NCI-H1694 (cell line): ENCODE results near the gene SMARCAL1.
A peak's percentile ranks its signal among the peaks of the same experiment; 100 is the strongest.
"Not testable (repeated sequence)": the region's sequence is repeated elsewhere in the genome, so short reads cannot be mapped to it uniquely, and the experiment has no call there.

ENCODE experiments used
- DNase-seq: peaks from one replicate; lab custom pipeline; 2025; lab: John Stamatoyannopoulos, UW

SMARCAL1 gene

DNA sequence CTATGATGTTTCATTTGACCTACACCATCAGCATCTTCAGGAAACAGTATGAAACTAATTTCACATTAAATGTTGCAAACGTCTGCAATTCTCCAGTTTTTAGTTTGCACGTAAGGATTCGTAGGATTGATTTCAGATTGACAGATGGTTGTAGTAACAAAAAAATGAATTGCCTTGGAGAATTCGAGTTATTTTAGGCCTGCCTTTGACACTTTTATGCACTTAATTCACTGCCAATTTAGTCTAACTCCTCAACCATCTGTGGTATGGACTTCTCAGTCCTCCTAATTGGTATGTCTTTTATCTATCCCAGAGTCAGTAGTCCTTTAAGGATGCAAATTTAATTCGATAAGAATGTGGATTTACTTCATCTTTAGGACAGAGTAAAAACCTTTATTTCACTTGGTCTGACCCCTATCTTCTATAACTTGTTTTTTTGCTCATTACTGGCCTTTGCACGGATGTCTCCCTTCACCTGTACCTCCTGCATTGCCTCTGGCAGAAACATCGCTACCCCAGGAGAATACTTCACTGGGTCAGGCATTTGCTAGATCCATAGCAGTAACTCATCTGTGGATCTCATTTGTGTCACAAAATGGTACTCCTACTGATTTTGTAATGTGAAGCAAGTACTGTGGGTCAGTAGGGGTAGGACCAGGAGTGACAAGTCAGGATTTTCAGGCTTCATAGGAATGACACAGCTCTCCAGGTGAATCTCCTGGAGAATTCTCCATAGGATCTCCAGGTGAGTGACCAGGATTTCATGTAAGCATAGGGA lies 90.3 kb downstream of the SMARCAL1 start:
- no peak for DNase-seq

DNA sequence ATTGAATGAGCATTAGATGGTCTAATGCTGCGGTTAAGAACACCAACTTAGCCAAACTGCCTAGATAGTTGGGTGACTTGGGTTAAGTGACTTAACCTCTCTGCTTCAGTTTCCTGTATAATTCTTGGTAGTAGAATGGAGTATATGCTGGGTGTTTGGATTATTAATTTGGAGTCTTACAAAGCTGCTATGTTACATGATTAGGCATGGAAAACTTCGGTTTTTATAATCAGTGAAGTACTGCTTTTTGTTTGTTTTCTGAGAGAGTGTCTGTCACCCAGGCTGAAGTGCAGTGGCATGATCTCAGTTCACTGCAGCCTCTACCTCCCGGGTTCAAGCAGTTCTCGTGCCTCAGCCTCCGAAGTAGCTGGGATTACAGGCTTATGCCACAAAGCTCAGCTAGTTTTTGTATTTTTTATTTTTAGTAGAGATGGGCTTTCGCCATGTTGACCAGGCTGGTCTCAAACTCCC lies 90.9 kb downstream of the SMARCAL1 start:
- DNase-seq, result no peak

DNA sequence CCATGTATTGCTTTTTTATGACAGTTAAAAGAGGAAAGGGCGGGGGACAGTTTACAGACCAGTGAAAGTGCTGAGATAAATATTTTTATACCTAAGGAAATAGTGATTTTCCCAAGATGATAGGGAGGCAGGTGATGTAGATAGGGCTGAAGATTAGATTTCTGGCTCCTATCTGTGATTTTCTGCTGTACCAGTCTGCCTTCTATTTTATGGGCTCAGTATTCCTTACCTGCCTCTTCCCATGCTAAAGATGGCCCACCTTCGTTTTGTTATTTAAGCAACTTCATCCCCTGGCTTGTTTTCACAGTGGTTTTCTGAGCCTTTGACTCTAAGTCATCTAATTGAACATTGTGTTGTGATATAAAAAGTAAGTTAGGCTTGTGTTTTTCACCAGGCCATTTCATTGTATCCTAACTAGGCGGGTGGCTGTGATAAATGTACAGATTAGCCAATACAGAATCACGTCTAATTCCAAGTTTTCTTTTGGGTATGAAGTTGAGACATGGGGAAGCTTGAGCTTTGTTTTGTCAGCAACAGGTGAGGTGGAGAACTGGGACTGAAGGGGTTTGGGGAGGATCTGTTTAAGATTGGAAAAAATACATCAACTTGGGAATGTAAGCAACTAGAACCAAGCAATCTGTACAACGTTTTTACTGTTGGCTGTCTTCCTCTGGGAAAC lies 91.6 kb downstream of the SMARCAL1 start:
- DNase-seq, result no peak

DNA sequence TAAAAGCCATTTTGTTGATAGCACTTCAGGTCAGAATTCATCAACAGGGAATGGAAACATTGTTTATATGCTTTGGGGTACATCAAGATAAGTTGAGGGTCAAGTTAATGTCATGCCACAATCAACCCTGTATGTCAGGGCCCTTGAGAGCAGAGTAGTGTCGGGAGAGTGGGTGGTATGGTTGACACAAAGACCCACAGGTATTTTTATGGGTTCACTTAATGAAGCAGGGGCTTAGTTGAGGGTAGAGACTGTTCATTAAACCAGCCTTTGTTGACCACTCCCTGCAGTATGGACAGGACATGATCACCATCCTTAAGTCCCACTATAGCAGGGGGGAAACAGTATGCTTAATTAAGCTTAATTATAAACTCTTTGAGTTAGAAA lies 92.1 kb downstream of the SMARCAL1 start:
- no peak for DNase-seq

DNA sequence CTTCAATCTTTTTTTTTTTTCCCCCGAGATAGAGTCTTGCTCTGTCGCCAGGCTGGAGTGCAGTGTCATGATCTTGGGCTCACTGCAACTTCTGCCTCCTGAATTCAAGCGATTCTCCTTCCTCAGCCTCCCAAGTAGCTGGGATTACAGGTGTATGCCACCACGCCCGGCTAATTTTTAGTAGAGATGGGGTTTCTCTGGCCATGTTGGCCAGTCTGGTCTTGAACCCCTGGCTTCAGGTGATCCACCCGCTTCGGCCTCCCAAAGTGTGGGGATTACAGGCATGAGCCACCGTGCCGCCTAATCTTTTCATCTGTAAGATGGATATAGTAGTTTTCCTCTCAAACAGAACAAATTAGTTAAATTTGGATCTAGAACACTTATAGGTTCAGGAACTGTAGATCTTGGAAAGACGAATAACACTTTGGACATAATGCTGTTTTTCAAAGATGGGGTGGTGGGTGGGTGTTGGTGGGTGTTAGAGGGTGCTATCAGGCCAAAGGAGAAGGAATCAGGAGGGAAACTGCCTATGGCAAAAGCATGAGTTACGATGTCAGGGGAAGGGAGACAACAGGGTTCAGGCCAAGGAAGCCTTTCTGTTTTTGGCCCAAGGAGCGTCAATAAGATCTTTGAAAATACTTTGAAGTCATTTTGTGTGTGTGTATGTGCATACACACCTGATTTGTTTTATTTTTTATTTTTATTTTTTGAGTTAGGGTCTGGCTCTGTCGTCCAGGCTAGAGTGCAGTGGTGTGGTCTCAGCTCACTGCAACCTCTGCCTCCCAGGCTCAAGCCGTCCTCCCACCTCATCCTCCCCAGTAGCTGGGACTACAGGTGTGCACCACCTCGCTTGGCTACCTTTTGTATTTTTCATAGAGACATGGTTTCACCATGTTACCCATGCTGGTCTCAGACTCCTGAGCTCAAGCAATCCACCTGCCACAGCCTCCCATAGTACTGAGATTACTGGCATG lies 93.1 kb downstream of the SMARCAL1 start:
- no peak for DNase-seq

DNA sequence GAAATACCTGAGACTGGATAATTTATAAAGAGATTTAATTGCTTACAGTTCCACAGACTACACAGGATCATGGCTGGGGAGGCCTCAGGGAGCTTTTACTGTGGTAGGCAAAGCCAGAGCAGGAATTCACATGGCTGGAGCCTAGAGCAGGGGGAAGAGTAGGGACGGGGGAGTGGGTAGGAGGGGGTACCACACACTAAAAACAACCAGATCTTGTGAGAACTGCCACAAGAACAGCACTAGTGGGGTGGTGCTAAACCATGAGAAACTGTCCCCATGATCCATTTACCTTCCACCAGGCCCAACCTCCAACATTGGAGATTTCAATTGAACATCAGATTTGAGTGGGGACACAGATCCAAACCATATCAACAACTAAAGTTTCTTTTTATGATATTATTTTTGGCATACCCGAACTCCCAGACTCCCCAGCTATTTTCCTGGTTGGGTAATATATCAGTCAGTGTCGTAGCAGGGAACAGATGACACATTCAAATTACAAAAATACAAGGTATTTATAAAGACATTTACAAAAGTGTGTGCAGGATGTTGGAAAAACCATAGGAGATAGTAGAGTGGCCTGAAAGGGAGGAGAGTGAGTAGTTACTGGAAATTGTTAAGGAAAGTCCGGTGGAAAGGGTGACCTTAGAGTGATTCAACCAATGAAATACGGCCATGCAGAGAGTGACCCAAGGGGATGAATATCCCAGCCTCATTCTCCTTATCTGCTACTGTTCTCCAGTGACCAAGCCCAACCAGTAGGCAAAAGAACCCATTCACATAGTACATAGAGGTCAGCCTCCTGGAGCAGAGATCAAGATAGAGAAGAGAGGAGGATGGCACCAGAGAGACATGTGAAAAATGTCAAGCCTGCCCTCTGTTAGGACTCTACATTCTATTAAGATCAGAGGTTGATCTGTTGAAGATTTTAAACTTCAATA lies 95.2 kb downstream of the SMARCAL1 start:
- DNase-seq, result no peak

DNA sequence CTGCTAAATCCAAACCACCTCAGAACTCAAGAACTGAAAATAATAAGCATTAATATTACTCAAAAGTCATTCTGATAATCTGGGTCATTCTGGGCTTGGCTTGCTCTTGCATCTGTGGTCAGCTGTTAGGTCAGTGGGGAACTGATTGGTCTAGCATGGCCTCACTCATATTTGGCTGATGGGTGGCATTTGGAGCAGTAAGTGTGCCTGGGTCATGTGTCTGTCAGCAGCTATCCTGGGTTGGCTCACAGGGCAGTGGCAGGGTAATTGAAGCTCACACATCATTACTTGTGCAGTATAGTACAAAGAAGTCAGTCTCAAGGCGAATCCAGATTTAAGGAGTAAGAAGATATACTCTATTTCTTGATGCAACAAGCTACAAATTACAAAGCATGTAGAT lies 95.9 kb downstream of the SMARCAL1 start:
- no peak for DNase-seq

DNA sequence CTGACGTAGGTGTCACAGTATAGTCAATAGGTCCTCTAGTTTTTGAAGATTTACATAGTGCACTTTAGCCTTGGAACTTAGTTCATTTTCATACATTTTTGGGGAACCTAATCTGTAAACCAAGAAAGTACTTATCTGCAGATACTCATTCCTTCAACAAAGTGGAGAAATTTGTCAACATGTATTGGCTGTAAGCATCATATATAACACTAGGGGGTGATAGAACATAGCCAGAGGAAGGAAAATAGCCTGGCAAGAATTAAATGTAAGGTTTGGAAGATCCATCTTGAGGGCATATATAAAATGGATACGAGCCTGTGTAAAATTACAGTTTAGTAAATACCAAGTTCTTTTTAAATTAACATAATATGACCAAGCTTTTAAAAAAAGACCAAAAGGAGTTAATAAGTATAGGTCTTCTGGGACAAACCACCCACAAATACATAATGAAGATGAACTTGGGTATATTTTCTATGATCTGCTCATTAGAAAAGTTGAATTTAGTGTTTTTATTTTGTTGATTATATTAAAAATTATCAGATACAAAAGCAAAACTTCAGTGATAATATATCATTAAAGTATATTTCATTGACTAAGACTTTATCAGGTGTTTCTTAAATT lies 104.6 kb downstream of the SMARCAL1 start:
- DNase-seq, result peak; percentile 64

DNA sequence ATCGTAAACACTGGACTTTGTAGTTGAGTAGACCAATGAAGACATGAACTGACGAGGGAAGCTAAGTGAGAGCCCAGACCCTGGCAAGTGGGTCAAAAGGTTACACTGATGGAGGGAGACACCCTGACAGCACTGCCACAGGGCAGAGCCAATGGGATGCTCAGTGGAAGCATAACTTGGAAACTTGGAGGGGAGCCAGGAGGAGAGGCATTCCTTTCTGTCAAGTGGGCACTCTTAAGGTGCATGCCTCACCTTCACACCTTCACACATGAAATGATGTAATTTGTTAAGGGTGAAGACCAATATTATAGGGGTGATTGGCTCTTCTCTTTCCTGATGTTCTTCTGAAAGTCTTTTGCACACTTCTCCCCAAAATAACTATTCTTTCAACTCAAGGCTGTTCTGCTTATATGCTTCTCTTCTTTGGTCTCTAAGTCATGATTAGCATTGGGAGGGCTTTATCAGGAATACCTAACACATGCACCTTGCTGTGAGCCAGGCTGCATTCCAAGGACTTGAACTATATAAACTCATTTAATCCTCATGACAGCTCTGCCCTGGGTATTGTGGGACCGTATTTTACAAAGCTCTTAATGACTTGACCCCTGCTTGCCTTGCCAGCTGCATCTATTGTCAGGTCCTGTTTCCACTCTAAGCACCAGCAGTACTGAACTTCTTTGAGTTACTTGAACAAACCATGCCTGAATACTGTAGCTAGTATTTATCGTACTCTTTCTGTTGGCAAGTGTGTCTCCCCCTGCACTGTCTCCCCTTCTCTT lies 105.4 kb downstream of the SMARCAL1 start:
- no peak for DNase-seq

DNA sequence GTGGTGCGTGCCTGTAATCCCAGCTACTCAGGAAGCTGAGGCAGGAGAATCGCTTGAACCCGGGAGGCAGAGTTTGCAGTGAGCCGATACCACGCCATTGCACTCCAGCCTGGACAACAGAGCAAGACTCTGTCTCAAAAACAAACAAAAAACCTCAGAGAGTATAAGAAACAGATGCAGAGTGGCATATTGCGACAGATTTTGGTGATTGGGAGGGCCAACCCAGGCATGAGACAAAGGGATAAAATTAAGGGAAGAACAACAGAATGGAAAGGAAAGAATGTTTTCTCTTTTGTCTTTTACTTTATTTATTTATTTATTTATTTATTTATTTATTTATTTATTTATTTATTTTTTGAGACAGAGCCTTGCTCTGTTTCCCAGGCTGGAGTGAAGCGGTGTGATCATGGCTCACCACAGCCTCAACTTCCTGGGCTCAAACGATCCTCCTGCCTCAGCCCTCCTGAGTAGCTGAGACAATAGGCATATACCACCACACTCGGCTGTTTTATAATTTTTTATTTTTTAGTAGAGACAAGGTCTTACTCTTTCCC lies 106.4 kb downstream of the SMARCAL1 start:
- DNase-seq, result not testable (repeated sequence)

DNA sequence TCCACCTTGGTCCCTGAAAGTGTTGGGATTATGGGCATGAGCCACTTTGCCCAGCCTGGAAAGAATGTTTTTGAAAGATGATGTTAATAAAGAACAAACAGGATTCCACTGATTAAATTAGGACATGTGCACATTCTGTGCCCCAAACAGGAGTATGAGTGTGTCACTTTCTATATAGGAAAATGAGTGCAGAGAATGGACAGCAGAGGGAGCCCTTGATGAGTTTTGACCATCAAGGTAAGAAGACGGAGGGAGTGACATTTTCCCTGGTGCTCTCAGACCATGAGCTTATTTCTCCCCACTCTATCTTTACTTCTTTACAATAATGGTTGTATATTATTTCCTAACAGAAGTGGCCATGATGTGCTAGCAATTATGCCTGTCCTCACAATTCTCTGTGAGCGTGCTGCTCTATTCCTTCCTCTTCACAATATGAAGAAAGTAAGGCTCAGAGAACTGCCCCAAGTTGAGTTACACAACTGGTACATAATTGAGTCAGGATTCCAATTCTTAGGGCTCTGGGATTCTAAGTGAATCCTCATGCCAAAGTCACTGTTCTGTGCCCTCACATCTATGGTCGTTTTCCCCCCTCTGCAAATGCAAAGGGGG lies 107.0 kb downstream of the SMARCAL1 start:
- DNase-seq, result peak; percentile 89

DNA sequence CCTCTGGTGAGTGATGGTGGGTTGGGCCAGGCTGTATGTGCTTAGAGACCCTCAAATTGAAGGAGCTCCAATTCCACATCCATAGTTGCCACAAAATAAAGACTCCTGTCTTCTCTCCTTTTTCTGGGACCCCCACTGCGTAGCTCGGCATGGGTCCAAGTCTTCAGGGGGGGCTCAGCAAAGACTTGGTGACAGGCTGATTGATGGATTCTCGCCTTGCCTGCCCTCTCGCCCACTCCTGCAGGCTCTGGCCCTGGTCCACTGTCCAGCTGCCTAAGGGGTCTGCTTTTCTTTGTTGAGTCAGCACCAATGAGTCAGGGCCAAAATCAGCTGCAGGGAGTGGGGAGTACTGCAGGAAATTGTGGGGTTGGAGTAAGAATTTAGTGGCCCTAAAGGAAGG lies 107.8 kb downstream of the SMARCAL1 start:
- DNase-seq, result no peak

DNA sequence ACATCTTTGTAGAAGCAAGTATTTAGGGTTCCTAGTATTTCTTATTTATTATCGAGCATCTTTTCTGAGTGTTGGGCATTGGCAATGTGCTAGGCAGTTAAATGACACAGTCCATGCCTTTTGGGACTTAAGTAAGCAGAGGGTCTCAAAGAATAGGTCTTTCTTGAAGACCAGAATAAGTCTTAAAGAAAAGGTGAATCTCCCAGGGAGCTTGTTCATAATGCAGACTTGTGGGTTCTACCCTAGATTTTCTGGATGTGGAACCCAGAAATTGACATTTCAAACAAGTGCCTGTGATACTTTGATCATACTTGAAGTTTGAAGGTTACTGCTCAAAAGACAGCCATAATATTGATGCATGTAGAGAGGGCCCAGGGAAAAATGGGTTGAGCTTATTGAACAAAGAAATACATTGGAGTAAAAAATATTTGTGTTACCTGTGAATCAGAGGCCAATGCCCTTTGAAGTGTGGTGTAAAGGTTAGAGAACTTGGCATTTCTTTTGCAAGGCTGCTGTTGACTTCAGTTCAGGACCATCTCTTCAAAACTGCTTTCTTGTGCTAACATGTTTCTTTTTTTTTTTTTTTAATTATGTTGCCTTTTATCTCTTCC lies 110.7 kb downstream of the SMARCAL1 start:
- no peak for DNase-seq

DNA sequence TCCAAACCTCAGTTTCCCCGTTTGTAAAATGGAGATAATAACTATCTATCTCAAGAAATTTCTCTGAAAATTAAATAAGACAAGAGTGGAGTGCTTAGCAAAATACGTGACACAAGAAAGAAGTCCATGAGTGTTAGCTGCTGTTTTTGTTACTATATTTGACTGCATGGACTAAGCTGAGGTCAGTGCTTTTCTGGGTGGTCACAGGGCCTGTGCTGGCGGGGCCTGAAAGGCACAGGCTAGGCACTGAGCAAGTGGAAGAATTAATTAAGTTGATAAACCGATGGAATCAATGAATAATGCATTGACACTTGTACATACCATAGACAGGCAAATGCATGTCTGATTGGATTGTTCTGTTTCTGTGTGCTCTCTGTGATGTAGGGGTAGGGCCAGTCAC lies 113.7 kb downstream of the SMARCAL1 start:
- DNase-seq, result no peak

DNA sequence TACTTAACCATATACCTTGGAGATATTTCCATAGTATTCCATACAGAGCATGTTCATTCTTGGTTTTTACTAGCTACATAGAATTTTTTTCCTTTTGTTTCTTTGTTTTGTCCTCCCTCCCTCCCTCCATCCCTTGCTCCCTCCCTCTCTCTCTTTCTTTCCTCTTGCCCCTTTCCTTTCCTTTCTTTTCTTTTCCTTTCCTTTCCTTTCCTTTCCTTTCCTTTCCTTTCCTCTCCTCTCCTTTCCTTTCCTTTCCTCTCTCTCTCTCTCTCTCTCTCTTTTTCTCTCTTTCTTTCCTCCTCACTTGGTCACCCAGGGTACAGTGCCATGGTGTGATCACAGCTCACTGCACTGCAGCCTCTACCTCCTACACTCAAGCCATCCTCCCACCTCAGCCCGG lies 114.7 kb downstream of the SMARCAL1 start:
- no peak for DNase-seq

DNA sequence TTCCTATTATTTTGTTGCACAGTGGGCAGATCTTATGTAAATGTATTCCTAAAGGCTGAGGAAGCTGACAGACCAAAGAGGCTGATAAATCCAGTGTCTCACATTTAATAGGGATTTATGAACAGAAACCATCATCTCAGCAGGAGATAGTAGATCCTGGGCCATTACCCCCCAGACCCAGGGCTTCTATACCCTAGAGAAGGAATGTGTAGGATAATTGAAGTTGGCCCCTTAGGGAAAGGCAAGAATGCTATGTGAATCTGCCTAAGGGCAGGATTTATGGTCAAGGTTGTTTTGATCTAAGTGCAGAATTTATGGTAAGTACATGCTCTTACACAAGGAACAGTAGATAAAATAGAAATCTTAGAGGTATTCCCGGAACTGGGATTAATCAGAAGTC lies 115.3 kb downstream of the SMARCAL1 start:
- DNase-seq, result no peak

DNA sequence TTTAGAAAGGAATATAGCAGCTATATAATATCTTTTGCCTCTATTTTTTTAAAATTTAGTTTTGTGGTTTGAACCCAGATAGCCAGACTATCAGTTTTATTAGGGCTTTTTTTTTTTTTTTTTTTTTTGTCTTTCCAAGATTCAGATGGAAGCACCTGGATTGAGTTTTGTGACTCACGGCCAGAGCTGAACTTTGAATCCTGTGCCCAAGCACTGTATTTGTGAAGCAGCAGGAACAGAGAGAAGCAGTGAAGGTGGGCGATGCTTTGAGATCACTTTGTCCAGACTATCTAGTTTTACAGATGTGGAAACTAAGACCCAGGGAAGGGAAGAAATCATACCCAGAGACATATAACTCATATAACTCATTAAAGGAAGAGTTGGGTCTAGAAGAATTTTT lies 120.3 kb downstream of the SMARCAL1 start:
- DNase-seq, result no peak
